Non-pigmented ciliary epithelial cell (primary cell): ENCODE data around the gene UGT2B11.
"Not testable (repeated sequence)": the region's sequence is repeated elsewhere in the genome, so short reads cannot be mapped to it uniquely, and the experiment has no call there.

Experiments used
- DNase-seq: peaks from one replicate; pipeline ENCODE4 v3.0.0-alpha.2; 2010; ENCODE audit warnings: low read depth

UGT2B11 gene

GRCh38 chr4:69169171-69169570 is 45.4 kb downstream of the UGT2B11 start:
- not testable (repeated sequence) for DNase-seq

GRCh38 chr4:69167300-69167699 is 47.2 kb downstream of the UGT2B11 start:
- no peak for DNase-seq

GRCh38 chr4:69166376-69166775 is 48.2 kb downstream of the UGT2B11 start:
- DNase-seq: not testable (repeated sequence)

- not testable (repeated sequence) for DNase-seq
Observed at GRCh38 chr4:69165707-69166106, 48.8 kb downstream of the UGT2B11 start.

- no peak for DNase-seq
Observed at GRCh38 chr4:69156913-69157312, 57.6 kb downstream of the UGT2B11 start.

GRCh38 chr4:69154021-69154420 is 60.5 kb downstream of the UGT2B11 start:
- DNase-seq: no peak
